Measurements from ENCODE around the gene CAMK4. TPM values are rescaled to one million over a fixed set of nuclear protein-coding genes. Genes with fewer than 3 reads are reported as not detected.

The CAMK4 gene
- total and polyA plus RNA-seq, 2 donors, result 30.7 to 107 TPM

GRCh38 chr5:111280282-111280951 is 56.2 kb downstream of the CAMK4 start:
- H3K9me3 ChIP-seq (ENCODE audit: control insufficient read depth in 2 of 2, insufficient read depth in 1 of 2, low read length in 1 of 2), result no peaks in the 10 kb centered on the region
- peak overlapping the region; percentile 1 to 32 for H3K4me3 ChIP-seq (ENCODE audit: low read length in 2 of 2)
- peaks cover 26 to 37% of the 10 kb centered on the region in 2 donors for H3K4me1 ChIP-seq (ENCODE audit: control insufficient read depth in 2 of 2, insufficient read depth in 2 of 2, low read length in 2 of 2)
- WGBS, result 57% methylated on average over 6 of the region's 6 CpGs
- H3K27ac ChIP-seq (ENCODE audit: low read depth in 1 of 2, low read length in 1 of 2), result peak overlapping the region; percentile 83 to 92
- H3K27me3 ChIP-seq (ENCODE audit: control insufficient read depth in 2 of 2, insufficient read depth in 1 of 2, low read length in 1 of 2), result no peaks in the 10 kb centered on the region
- peaks cover 0 to 7% of the 10 kb centered on the region in 2 donors for H3K36me3 ChIP-seq (ENCODE audit: control insufficient read depth in 2 of 2, insufficient read depth in 2 of 2, low read length in 1 of 2)
- DNase-seq (ENCODE audit: low read depth in 6 of 9, low spot score in 9 of 9), result peak; percentile 45 to 90 (median 69)

GRCh38 chr5:111282798-111283197 is 58.6 kb downstream of the CAMK4 start:
- 96% methylated on average over 3 of the region's 3 CpGs for WGBS
- H3K4me1 ChIP-seq (ENCODE audit: control insufficient read depth in 2 of 2, insufficient read depth in 2 of 2, low read length in 2 of 2), result peaks cover 23 to 29% of the 10 kb centered on the region in 2 donors
- H3K4me3 ChIP-seq (ENCODE audit: low read length in 2 of 2), result no peak overlapping the region
- H3K27me3 ChIP-seq (ENCODE audit: control insufficient read depth in 2 of 2, insufficient read depth in 1 of 2, low read length in 1 of 2), result no peaks in the 10 kb centered on the region
- DNase-seq (ENCODE audit: low read depth in 6 of 9, low spot score in 9 of 9), result peak in 1 of 9 donors; percentile 26
- H3K36me3 ChIP-seq (ENCODE audit: control insufficient read depth in 2 of 2, insufficient read depth in 2 of 2, low read length in 1 of 2), result peaks cover 0 to 7% of the 10 kb centered on the region in 2 donors
- no peak overlapping the region for H3K27ac ChIP-seq (ENCODE audit: low read depth in 1 of 2, low read length in 1 of 2)
- no peaks in the 10 kb centered on the region for H3K9me3 ChIP-seq (ENCODE audit: control insufficient read depth in 2 of 2, insufficient read depth in 1 of 2, low read length in 1 of 2)

GRCh38 chr5:111284825-111285224 is 60.6 kb downstream of the CAMK4 start:
- 72% methylated on average over 2 of the region's 2 CpGs for WGBS
- H3K4me3 ChIP-seq (ENCODE audit: low read length in 2 of 2), result no peak overlapping the region
- no peaks in the 10 kb centered on the region for H3K27me3 ChIP-seq (ENCODE audit: control insufficient read depth in 2 of 2, insufficient read depth in 1 of 2, low read length in 1 of 2)
- H3K36me3 ChIP-seq (ENCODE audit: control insufficient read depth in 2 of 2, insufficient read depth in 2 of 2, low read length in 1 of 2), result peaks cover 0 to 12% of the 10 kb centered on the region in 2 donors
- DNase-seq (ENCODE audit: low read depth in 6 of 9, low spot score in 9 of 9), result no peak
- peaks cover 14 to 17% of the 10 kb centered on the region in 2 donors for H3K4me1 ChIP-seq (ENCODE audit: control insufficient read depth in 2 of 2, insufficient read depth in 2 of 2, low read length in 2 of 2)
- no peaks in the 10 kb centered on the region for H3K9me3 ChIP-seq (ENCODE audit: control insufficient read depth in 2 of 2, insufficient read depth in 1 of 2, low read length in 1 of 2)
- H3K27ac ChIP-seq (ENCODE audit: low read depth in 1 of 2, low read length in 1 of 2), result no peak overlapping the region

GRCh38 chr5:111294551-111294950 is 70.4 kb downstream of the CAMK4 start:
- H3K4me1 ChIP-seq (ENCODE audit: control insufficient read depth in 2 of 2, insufficient read depth in 2 of 2, low read length in 2 of 2), result no peaks in the 10 kb centered on the region
- peaks cover 15 to 26% of the 10 kb centered on the region in 2 donors for H3K36me3 ChIP-seq (ENCODE audit: control insufficient read depth in 2 of 2, insufficient read depth in 2 of 2, low read length in 1 of 2)
- H3K27ac ChIP-seq (ENCODE audit: low read depth in 1 of 2, low read length in 1 of 2), result no peak overlapping the region
- DNase-seq (ENCODE audit: low read depth in 6 of 9, low spot score in 9 of 9), result no peak
- H3K9me3 ChIP-seq (ENCODE audit: control insufficient read depth in 2 of 2, insufficient read depth in 1 of 2, low read length in 1 of 2), result peaks cover 8 to 12% of the 10 kb centered on the region in 2 donors
- no peak overlapping the region for H3K4me3 ChIP-seq (ENCODE audit: low read length in 2 of 2)
- no peaks in the 10 kb centered on the region for H3K27me3 ChIP-seq (ENCODE audit: control insufficient read depth in 2 of 2, insufficient read depth in 1 of 2, low read length in 1 of 2)

GRCh38 chr5:111295649-111296048 is 71.5 kb downstream of the CAMK4 start:
- no peak for DNase-seq (ENCODE audit: low read depth in 6 of 9, low spot score in 9 of 9)
- Histone ChIP-seq H3K27me3 (ENCODE audit: control insufficient read depth in 2 of 2, insufficient read depth in 1 of 2, low read length in 1 of 2) (no peaks in the 10 kb centered on the region), H3K36me3 (ENCODE audit: control insufficient read depth in 2 of 2, insufficient read depth in 2 of 2, low read length in 1 of 2) (peaks cover 12 to 19% of the 10 kb centered on the region in 2 donors), H3K27ac (ENCODE audit: low read depth in 1 of 2, low read length in 1 of 2) (no peak overlapping the region), H3K4me1 (ENCODE audit: control insufficient read depth in 2 of 2, insufficient read depth in 2 of 2, low read length in 2 of 2) (no peaks in the 10 kb centered on the region), H3K9me3 (ENCODE audit: control insufficient read depth in 2 of 2, insufficient read depth in 1 of 2, low read length in 1 of 2) (peaks cover 8 to 12% of the 10 kb centered on the region in 2 donors), H3K4me3 (ENCODE audit: low read length in 2 of 2) (no peak overlapping the region)
- 93% methylated on average over 3 of the region's 3 CpGs for WGBS

- H3K9me3 ChIP-seq (ENCODE audit: control insufficient read depth in 2 of 2, insufficient read depth in 1 of 2, low read length in 1 of 2), result peaks cover 8 to 12% of the 10 kb centered on the region in 2 donors
- no peak overlapping the region for H3K27ac ChIP-seq (ENCODE audit: low read depth in 1 of 2, low read length in 1 of 2)
- H3K4me3 ChIP-seq (ENCODE audit: low read length in 2 of 2), result no peak overlapping the region
- 97% methylated on average over 3 of the region's 3 CpGs for WGBS
- no peaks in the 10 kb centered on the region for H3K27me3 ChIP-seq (ENCODE audit: control insufficient read depth in 2 of 2, insufficient read depth in 1 of 2, low read length in 1 of 2)
- no peaks in the 10 kb centered on the region for H3K4me1 ChIP-seq (ENCODE audit: control insufficient read depth in 2 of 2, insufficient read depth in 2 of 2, low read length in 2 of 2)
- H3K36me3 ChIP-seq (ENCODE audit: control insufficient read depth in 2 of 2, insufficient read depth in 2 of 2, low read length in 1 of 2), result peaks cover 12 to 21% of the 10 kb centered on the region in 2 donors
- no peak for DNase-seq (ENCODE audit: low read depth in 6 of 9, low spot score in 9 of 9)
Observed at GRCh38 chr5:111296570-111296969, 72.4 kb downstream of the CAMK4 start.

GRCh38 chr5:111299067-111299481 is 74.9 kb downstream of the CAMK4 start:
- no peaks in the 10 kb centered on the region for H3K4me1 ChIP-seq (ENCODE audit: control insufficient read depth in 2 of 2, insufficient read depth in 2 of 2, low read length in 2 of 2)
- peaks cover 8 to 12% of the 10 kb centered on the region in 2 donors for H3K9me3 ChIP-seq (ENCODE audit: control insufficient read depth in 2 of 2, insufficient read depth in 1 of 2, low read length in 1 of 2)
- H3K27ac ChIP-seq (ENCODE audit: low read depth in 1 of 2, low read length in 1 of 2), result no peak overlapping the region
- H3K4me3 ChIP-seq (ENCODE audit: low read length in 2 of 2), result no peak overlapping the region
- H3K36me3 ChIP-seq (ENCODE audit: control insufficient read depth in 2 of 2, insufficient read depth in 2 of 2, low read length in 1 of 2), result peaks cover 12 to 17% of the 10 kb centered on the region in 2 donors
- WGBS, result 96% methylated on average over 7 of the region's 7 CpGs
- no peak for DNase-seq (ENCODE audit: low read depth in 6 of 9, low spot score in 9 of 9)
- H3K27me3 ChIP-seq (ENCODE audit: control insufficient read depth in 2 of 2, insufficient read depth in 1 of 2, low read length in 1 of 2), result no peaks in the 10 kb centered on the region

- Histone ChIP-seq H3K4me1 (ENCODE audit: control insufficient read depth in 2 of 2, insufficient read depth in 2 of 2, low read length in 2 of 2) (no peaks in the 10 kb centered on the region), H3K9me3 (ENCODE audit: control insufficient read depth in 2 of 2, insufficient read depth in 1 of 2, low read length in 1 of 2) (peaks cover 8 to 12% of the 10 kb centered on the region in 2 donors), H3K4me3 (ENCODE audit: low read length in 2 of 2) (no peak overlapping the region), H3K36me3 (ENCODE audit: control insufficient read depth in 2 of 2, insufficient read depth in 2 of 2, low read length in 1 of 2) (peaks cover 12 to 17% of the 10 kb centered on the region in 2 donors), H3K27me3 (ENCODE audit: control insufficient read depth in 2 of 2, insufficient read depth in 1 of 2, low read length in 1 of 2) (no peaks in the 10 kb centered on the region), H3K27ac (ENCODE audit: low read depth in 1 of 2, low read length in 1 of 2) (no peak overlapping the region)
- 92% methylated on average over 3 of the region's 3 CpGs for WGBS
- DNase-seq (ENCODE audit: low read depth in 6 of 9, low spot score in 9 of 9), result no peak
Observed at GRCh38 chr5:111299831-111300432, 75.7 kb downstream of the CAMK4 start.

GRCh38 chr5:111301264-111301663 is 77.1 kb downstream of the CAMK4 start:
- WGBS, result 95% methylated on average over 1 of the region's 1 CpG

More at GRCh38 chr5:111301264-111301663, 77.1 kb downstream of the CAMK4 start:
- H3K4me1 ChIP-seq (ENCODE audit: control insufficient read depth in 2 of 2, insufficient read depth in 2 of 2, low read length in 2 of 2), result no peaks in the 10 kb centered on the region
- H3K36me3 ChIP-seq (ENCODE audit: control insufficient read depth in 2 of 2, insufficient read depth in 2 of 2, low read length in 1 of 2), result peaks cover 12 to 17% of the 10 kb centered on the region in 2 donors
- no peak for DNase-seq (ENCODE audit: low read depth in 6 of 9, low spot score in 9 of 9)
- no peaks in the 10 kb centered on the region for H3K27me3 ChIP-seq (ENCODE audit: control insufficient read depth in 2 of 2, insufficient read depth in 1 of 2, low read length in 1 of 2)
- no peak overlapping the region for H3K4me3 ChIP-seq (ENCODE audit: low read length in 2 of 2)
- peaks cover 8 to 12% of the 10 kb centered on the region in 2 donors for H3K9me3 ChIP-seq (ENCODE audit: control insufficient read depth in 2 of 2, insufficient read depth in 1 of 2, low read length in 1 of 2)
- no peak overlapping the region for H3K27ac ChIP-seq (ENCODE audit: low read depth in 1 of 2, low read length in 1 of 2)
